Suppressor macrophage treated with lipopolysaccharide for 4 hours (primary cell): ENCODE results near the gene GNS.
"Not testable (repeated sequence)": the region's sequence is repeated elsewhere in the genome, so short reads cannot be mapped to it uniquely, and the experiment has no call there.

Source experiments
- DNase-seq: peaks from one replicate; pipeline ENCODE4 v3.0.0-alpha.2; 2020

Gene GNS

GRCh38 chr12:64779354-64779974 is 20.3 kb upstream of the GNS start:
- DNase-seq: no peak

- not testable (repeated sequence) for DNase-seq
Observed at GRCh38 chr12:64775147-64775736, 16.0 kb upstream of the GNS start.

- DNase-seq: no peak
Observed at GRCh38 chr12:64773386-64773785, 14.2 kb upstream of the GNS start.

GRCh38 chr12:64767495-64767894 is 8.3 kb upstream of the GNS start:
- DNase-seq: no peak

GRCh38 chr12:64760808-64761573 is 1.8 kb upstream of the GNS start:
- no peak for DNase-seq

GRCh38 chr12:64757771-64758170 is 1.4 kb downstream of the GNS start:
- peak; percentile 90 for DNase-seq

- peak; percentile 83 for DNase-seq
Observed at GRCh38 chr12:64756376-64756775, 2.8 kb downstream of the GNS start.

- no peak for DNase-seq
Observed at GRCh38 chr12:64753427-64753826, 5.8 kb downstream of the GNS start.

- peak; percentile 36 for DNase-seq
Observed at GRCh38 chr12:64752833-64753238, 6.4 kb downstream of the GNS start.

- no peak for DNase-seq
Observed at GRCh38 chr12:64752032-64752431, 7.2 kb downstream of the GNS start.

GRCh38 chr12:64749461-64750200 is 9.6 kb downstream of the GNS start:
- DNase-seq: peak; percentile 82

- peak; percentile 72 for DNase-seq
Observed at GRCh38 chr12:64747695-64748094, 11.5 kb downstream of the GNS start.

GRCh38 chr12:64746663-64747062 is 12.5 kb downstream of the GNS start:
- DNase-seq: peak; percentile 84

- DNase-seq: no peak
Observed at GRCh38 chr12:64745980-64746379, 13.2 kb downstream of the GNS start.

- DNase-seq: no peak
Observed at GRCh38 chr12:64745259-64745807, 13.9 kb downstream of the GNS start.

GRCh38 chr12:64744422-64745258 is 14.6 kb downstream of the GNS start:
- DNase-seq: no peak

- DNase-seq: peak; percentile 46
Observed at GRCh38 chr12:64743206-64743605, 16.0 kb downstream of the GNS start.

GRCh38 chr12:64742416-64742815 is 16.8 kb downstream of the GNS start:
- DNase-seq: peak; percentile 69

GRCh38 chr12:64740646-64741045 is 18.6 kb downstream of the GNS start:
- DNase-seq: peak; percentile 60

GRCh38 chr12:64739778-64740177 is 19.4 kb downstream of the GNS start:
- DNase-seq: peak; percentile 30

- no peak for DNase-seq
Observed at GRCh38 chr12:64737539-64737938, 21.7 kb downstream of the GNS start.

GRCh38 chr12:64736771-64737170 is 22.4 kb downstream of the GNS start:
- no peak for DNase-seq
